Measurements from ENCODE around the gene PXYLP1. TPM values are rescaled to one million over a fixed set of nuclear protein-coding genes. Genes with fewer than 3 reads are reported as not detected.

The PXYLP1 gene
- polyA plus RNA-seq, 4 donors = 34.6 to 40.2 (median 39.0) TPM

DNA sequence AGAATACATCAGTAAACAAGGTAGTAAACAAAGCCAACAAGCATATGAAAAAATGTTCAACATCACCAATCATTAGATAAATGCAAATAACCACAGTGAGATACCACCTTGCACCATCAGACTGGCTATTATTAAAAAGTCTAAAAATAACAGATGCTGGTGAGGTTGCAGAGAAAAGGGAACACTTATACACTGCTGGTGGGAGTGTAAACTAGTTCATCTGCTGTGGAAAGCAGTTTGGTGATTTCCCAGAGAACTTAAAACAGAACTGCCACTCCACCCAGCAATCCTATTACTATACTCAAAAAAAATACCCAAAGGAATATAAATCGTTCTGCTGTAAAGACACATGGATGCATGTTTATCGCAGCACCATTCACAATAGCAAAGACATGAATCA is 106.4 kb downstream of the PXYLP1 start:
- DNase-seq (ENCODE audit: low read depth in 4 of 4, low spot score in 2 of 4) = no peak

- DNase-seq (ENCODE audit: low read depth in 4 of 4, low spot score in 2 of 4) = no peak
Observed at GRCh38 chr3:141338881-141339280, 107.3 kb downstream of the PXYLP1 start.

GRCh38 chr3:141341536-141341935 is 109.9 kb downstream of the PXYLP1 start:
- DNase-seq (ENCODE audit: low read depth in 4 of 4, low spot score in 2 of 4) = no peak

- DNase-seq (ENCODE audit: low read depth in 4 of 4, low spot score in 2 of 4) = no peak
Observed at GRCh38 chr3:141342386-141342785, 110.8 kb downstream of the PXYLP1 start.

DNA sequence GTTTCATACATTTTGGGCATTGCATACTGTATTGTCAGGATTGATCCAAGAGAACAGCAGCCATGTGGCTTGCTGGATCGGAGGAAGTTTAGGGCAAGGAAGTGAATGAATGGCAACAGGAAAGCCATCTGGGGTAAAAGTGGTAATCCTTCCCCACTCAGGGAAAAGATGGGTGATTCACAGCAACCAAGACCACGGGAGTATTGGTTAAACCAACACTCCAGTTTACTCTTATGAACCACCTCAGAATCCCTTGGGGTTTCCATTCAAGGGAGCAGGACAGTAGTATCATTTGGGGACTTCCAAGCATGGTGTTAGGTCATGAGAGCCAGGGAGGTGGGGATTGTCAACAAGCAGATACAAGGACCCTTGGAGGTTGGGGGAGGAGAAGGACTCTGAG is 111.5 kb downstream of the PXYLP1 start:
- no peak for DNase-seq (ENCODE audit: low read depth in 4 of 4, low spot score in 2 of 4)

DNA sequence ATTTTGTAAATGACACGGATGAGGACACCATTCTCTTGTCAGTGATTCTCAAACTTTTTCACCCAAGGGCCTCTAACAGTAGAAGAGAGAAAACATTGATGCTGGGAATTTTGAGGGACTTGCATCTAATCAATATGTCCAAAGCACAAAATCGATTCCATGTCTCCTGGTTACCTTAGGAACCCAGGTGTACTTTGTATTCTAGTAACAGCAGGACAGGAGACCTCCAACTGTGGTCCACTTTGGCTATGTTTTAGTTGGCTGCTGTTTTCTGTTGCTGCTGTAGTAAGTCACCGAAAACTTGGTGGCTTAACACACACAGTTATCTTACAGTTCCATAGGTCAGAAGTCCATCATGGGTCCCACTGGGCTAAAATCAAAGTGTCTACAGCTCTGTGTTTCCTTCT is 112.2 kb downstream of the PXYLP1 start:
- no peak for DNase-seq (ENCODE audit: low read depth in 4 of 4, low spot score in 2 of 4)

Other genes starting within 250 kb of the PXYLP1 start
- gene SPSB4, start 180.5 kb upstream of the PXYLP1 start, polyA plus RNA-seq (ENCODE audit: insufficient read length in 4 of 4) = 10 to 100 TPM; 15.9 to 18.5 (median 17.4) TPM
- 10 to 100 TPM; 48.4 to 62.0 (median 52.7) TPM for gene ZBTB38, start 136.7 kb downstream of the PXYLP1 start, polyA plus RNA-seq (ENCODE audit: insufficient read length in 4 of 4)